IMR-90 (cell line): ENCODE measurements around the gene SHISA4. TPM values are rescaled to one million over a fixed set of nuclear protein-coding genes. Genes with fewer than 3 reads are reported as not detected.

ENCODE experiments used
- ATAC-seq: fragments of 200-7000 bp; cut with Tn5 transposase; 2 replicates; pipeline ENCODE4 v1.9.1; 2020; ENCODE audit warnings: low read depth, mild to moderate bottlenecking, moderate library complexity
- BruUV-seq: library from RNA; stranded (reverse); fragments of 400-500 nt; replicated peaks from 2 replicates; lab custom pipeline; 2021; lab: Mats Ljungman, UMichigan
- CTCF ChIA-PET: fragments of 300-600 bp; formaldehyde crosslinking; extraction: SDS; loops from one replicate; lab custom pipeline; 2021; ENCODE audit warnings: antibody characterized with exemption; lab: Yijun Ruan, JAX
- POLR2A ChIA-PET: fragments of 300-600 bp; sonication (Branson Sonifier 250); formaldehyde crosslinking; loops from one replicate; lab custom pipeline; 2022; ENCODE audit warnings: antibody characterized with exemption; ENCODE audit not compliant: unreplicated experiment; lab: Charles Lee
- DNase-seq: peaks from one replicate; pipeline ENCODE4 v3.0.0; 2013
- H2AFZ ChIP-seq: replicated peaks from 2 replicates; pipeline ENCODE3; 2013; ENCODE audit warnings: low read length, mild to moderate bottlenecking; ENCODE audit not compliant: poor library complexity
- H2AK5ac ChIP-seq: 2 replicates; pipeline ENCODE4 v1.6.1; 2013; ENCODE audit warnings: low read depth, low read length, inconsistent platforms
- H2AK9ac ChIP-seq: replicated peaks from 2 replicates; pipeline ENCODE3; 2013; ENCODE audit warnings: mild to moderate bottlenecking, low read depth, low read length, moderate library complexity; ENCODE audit not compliant: poor library complexity
- H2BK120ac ChIP-seq: 2 replicates; pipeline ENCODE4 v1.6.1; 2013; ENCODE audit warnings: low read depth, low read length, inconsistent platforms
- H2BK15ac ChIP-seq: 3 replicates; pipeline ENCODE4 v1.6.1; 2013; ENCODE audit warnings: low read depth, low read length, inconsistent platforms
- H2BK20ac ChIP-seq: 2 replicates; pipeline ENCODE4 v1.6.1; 2013; ENCODE audit warnings: low read depth, mild to moderate bottlenecking, inconsistent platforms, low read length, moderate library complexity
- H2BK5ac ChIP-seq: 2 replicates; pipeline ENCODE4 v1.6.1; 2013; ENCODE audit warnings: mild to moderate bottlenecking, low read depth, low read length, inconsistent platforms; ENCODE audit not compliant: poor library complexity, severe bottlenecking
- H3K14ac ChIP-seq: replicated peaks from 2 replicates; pipeline ENCODE4 v1.6.1; 2013; ENCODE audit warnings: low read depth, low read length, inconsistent platforms
- H3K18ac ChIP-seq: 2 replicates; pipeline ENCODE4 v1.6.1; 2013; ENCODE audit warnings: low read depth, low read length, control low read depth
- H3K23ac ChIP-seq: 2 replicates; pipeline ENCODE4 v1.6.1; 2013; ENCODE audit warnings: low read depth, low read length, inconsistent platforms
- H3K27ac ChIP-seq: 2 replicates; pipeline ENCODE4 v1.5.1; 2013; ENCODE audit warnings: mild to moderate bottlenecking, control low read depth, low read length; ENCODE audit not compliant: insufficient read depth
- H3K27me3 ChIP-seq: 2 replicates; pipeline ENCODE4 v1.6.1; 2013; ENCODE audit warnings: low read length; ENCODE audit not compliant: control insufficient read depth, insufficient read depth
- H3K36me3 ChIP-seq: 2 replicates; pipeline ENCODE4 v1.6.1; 2013; ENCODE audit warnings: low read length, mixed read lengths; ENCODE audit not compliant: control insufficient read depth, insufficient read depth
- H3K4ac ChIP-seq: 2 replicates; pipeline ENCODE4 v1.6.1; 2013; ENCODE audit warnings: low read depth, low read length, inconsistent platforms
- H3K4me1 ChIP-seq: 2 replicates; pipeline ENCODE4 v1.6.1; 2013; ENCODE audit warnings: low read length, mixed read lengths; ENCODE audit not compliant: control insufficient read depth, insufficient read depth
- H3K4me2 ChIP-seq: 2 replicates; pipeline ENCODE4 v1.6.1; 2013; ENCODE audit warnings: low read depth, mild to moderate bottlenecking, control low read depth, low read length, moderate library complexity
- H3K4me3 ChIP-seq: 2 replicates; pipeline ENCODE4 v1.5.1; 2013; ENCODE audit warnings: low read depth, mild to moderate bottlenecking, control low read depth, low read length, moderate library complexity; ENCODE audit not compliant: insufficient read depth
- H3K56ac ChIP-seq: 2 replicates; pipeline ENCODE4 v1.6.1; 2013; ENCODE audit warnings: low read length, inconsistent platforms; ENCODE audit not compliant: insufficient read depth; ENCODE audit errors: extremely low read depth
- H3K79me1 ChIP-seq, 2 experiments: 2 replicates each; pipeline ENCODE4 v1.6.1; 2013; ENCODE audit warnings: low read length in 2 of 2, inconsistent platforms in 1 of 2, low read depth in 1 of 2
- H3K9ac ChIP-seq: 2 replicates; pipeline ENCODE4 v1.6.1; 2013; ENCODE audit warnings: low read depth, low read length, control low read depth
- H3K9me1 ChIP-seq: 2 replicates; pipeline ENCODE4 v1.6.1; 2013; ENCODE audit warnings: low read length, inconsistent platforms; ENCODE audit not compliant: insufficient read depth
- H3K9me3 ChIP-seq: 2 replicates; pipeline ENCODE4 v1.6.1; 2013; ENCODE audit warnings: low read length; ENCODE audit not compliant: control insufficient read depth, insufficient read depth
- H4K20me1 ChIP-seq: 2 replicates; pipeline ENCODE4 v1.6.1; 2013; ENCODE audit warnings: low read length, inconsistent platforms; ENCODE audit not compliant: insufficient read depth
- H4K5ac ChIP-seq: 2 replicates; pipeline ENCODE4 v1.6.1; 2013; ENCODE audit warnings: mild to moderate bottlenecking, low read depth, low read length, control low read depth
- H4K8ac ChIP-seq, 2 experiments: 2 replicates each; pipeline ENCODE4 v1.6.1; 2013; ENCODE audit warnings: low read depth in 2 of 2, low read length in 2 of 2, control low read depth in 1 of 2, inconsistent platforms in 1 of 2
- H4K91ac ChIP-seq: 2 replicates; pipeline ENCODE4 v1.6.1; 2013; ENCODE audit warnings: low read depth, low read length, inconsistent platforms; ENCODE audit not compliant: insufficient read depth
- CHD1 ChIP-seq: IDR thresholded peaks from 2 replicates; pipeline ENCODE4 v1.6.1; 2012; ENCODE audit warnings: low read depth, low read length, improper control_type of control experiment
- MAZ ChIP-seq: IDR thresholded peaks from 2 replicates; pipeline ENCODE4 v1.6.1; 2012; ENCODE audit warnings: low read depth, mild to moderate bottlenecking, low read length, improper control_type of control experiment, moderate library complexity, borderline replicate concordance
- WGBS, 2 experiments: methylation state at CpG; one replicate each; pipeline versions ENCODE4 v1.1.5 to v1.1.7; 2013; ENCODE audit warnings: missing lambda C conversion rate in 2 of 2; ENCODE audit not compliant: insufficient read length in 1 of 2; ENCODE audit errors: extremely low coverage in 2 of 2; 5-methylcytosine and 5-hydroxymethylcytosine counted together
- dilution Hi-C: fragments of 300-500 bp; cut with HindIII; formaldehyde crosslinking; loops from one replicate; pipeline ENCODE4 v1.14.3; 2018; ENCODE audit warnings: low sequenced_read_pairs; ENCODE audit not compliant: unreplicated experiment
- in situ Hi-C: fragments of 300-500 bp; cut with MboI; formaldehyde crosslinking; loops from 3 replicates; pipeline ENCODE4 v1.14.3; 2019; ENCODE audit warnings: low sequenced_read_pairs, inconsistent platforms, mixed read lengths
- intact Hi-C: fragments of 100-400 bp; cut with micrococcal nuclease; formaldehyde crosslinking; loops from 2 replicates; pipeline ENCODE4 v1.10.0; 2022
- polyA plus RNA-seq, 3 experiments: library from polyadenylated mRNA; depleted of rRNA; stranded (reverse); fragments of >200 nt; gene quantifications; 2 replicates each; pipeline ENCODE4 v1.2.3, GENCODE V29; 2012; ENCODE audit warnings: low replicate concordance in 1 of 3
- total RNA-seq: library from RNA; depleted of rRNA; stranded (reverse); fragments of >200 nt; gene quantifications from 2 replicates; pipeline ENCODE4 v1.2.3, GENCODE V29; 2012

Gene SHISA4
- total and polyA plus RNA-seq, 2 of the 4 experiments (the other 2 are of a cell fraction), result 10.0 to 34.8 TPM

GRCh38 chr1:201903135-201903534 lies 14.4 kb downstream of the SHISA4 start:
- H3K27ac ChIP-seq, result peak overlapping the region; percentile 93
- peak; percentile 64 for DNase-seq
- H3K4me1 ChIP-seq, result peaks cover 31% of the 10 kb centered on the region
- peak overlapping the region; percentile 96 for H3K14ac ChIP-seq
- peaks cover 22 to 68% of the 10 kb centered on the region in 2 experiments for H3K79me1 ChIP-seq
- TF ChIP-seq CHD1 (no peak), MAZ (peak; percentile 23; the same call in 1 of the 2 replicates)
- H2BK5ac ChIP-seq, result peak overlapping the region; percentile 100
- peak overlapping the region; percentile 96 for H2AK5ac ChIP-seq
- dilution Hi-C loops, result no loop called here
- peak overlapping the region; percentile 97 for H2BK120ac ChIP-seq
- H3K27me3 ChIP-seq, result no peaks in the 10 kb centered on the region
- no peaks in the 10 kb centered on the region for H3K9me3 ChIP-seq
- 87% methylated on average over 3 of the region's 5 CpGs; no CpG with 5 or more reads in 1 of the 2 experiments for WGBS, 2 experiments
- no peak overlapping the region for H2AFZ ChIP-seq
- peak overlapping the region; percentile 97 for H2BK15ac ChIP-seq
- no peaks in the 10 kb centered on the region for H4K20me1 ChIP-seq
- peak overlapping the region; percentile 90 for H3K56ac ChIP-seq
- peak overlapping the region; percentile 94 for H4K5ac ChIP-seq
- peak overlapping the region; percentile 96 for H3K23ac ChIP-seq
- POLR2A ChIA-PET, result interaction anchor here (3.6 kb wide), 1 partner anchor 42 kb away, joined by 24 read pairs; the partner anchor contains the start of gene LMOD1
- H3K4me2 ChIP-seq, result peak overlapping the region; percentile 0; the same call in 1 of the 2 replicates
- H3K18ac ChIP-seq, result peak overlapping the region; percentile 92
- H4K91ac ChIP-seq, result peak overlapping the region; percentile 99
- peaks cover 25% of the 10 kb centered on the region for H3K36me3 ChIP-seq
- no peak overlapping the region for H3K4me3 ChIP-seq
- BruUV-seq, result no TSS peak
- H3K9ac ChIP-seq, result peak overlapping the region; percentile 40
- H3K4ac ChIP-seq, result peak overlapping the region; percentile 100
- ATAC-seq, result peak; percentile 56
- peak overlapping the region; percentile 91 to 100 for H4K8ac ChIP-seq
- H3K9me1 ChIP-seq, result peaks cover 45% of the 10 kb centered on the region
- H2AK9ac ChIP-seq, result peak overlapping the region; percentile 94
- in situ Hi-C loops, result no loop called here
- peak overlapping the region; percentile 97 for H2BK20ac ChIP-seq
- CTCF ChIA-PET, result interaction anchor here (1.1 kb wide), 1 partner anchor 97 kb away, joined by 3 read pairs; no protein-coding TSS in a partner anchor
- intact Hi-C loops, result no loop called here
